RWPE2 (cell line): ENCODE results near the gene THSD4.

Experiments used
- ATAC-seq: fragments of 200-7000 bp; cut with Tn5 transposase; 3 replicates; pipeline ENCODE4 v1.9.1; 2021; ENCODE audit warnings: low read depth
- DNase-seq: peaks from one replicate; pipeline ENCODE4 v3.0.0-alpha.2; 2020; ENCODE audit warnings: low spot score
- H3K27ac ChIP-seq: fragments of 450-650 bp; 2 replicates; pipeline ENCODE4 v1.5.1; 2017; ENCODE audit warnings: mild to moderate bottlenecking; ENCODE audit not compliant: poor library complexity, severe bottlenecking
- H3K27me3 ChIP-seq: fragments of 250-450 bp; sonication (Bioruptor Pico); 2 replicates; pipeline ENCODE4 v1.5.1; 2021; ENCODE audit warnings: mild to moderate bottlenecking, moderate library complexity; ENCODE audit not compliant: insufficient read depth, poor library complexity, severe bottlenecking
- H3K36me3 ChIP-seq: fragments of 250-450 bp; sonication (Bioruptor Pico); 2 replicates; pipeline ENCODE4 v1.5.1; 2020; ENCODE audit warnings: low read depth, mild to moderate bottlenecking, moderate library complexity
- H3K4me1 ChIP-seq: fragments of 250-450 bp; sonication (Bioruptor Pico); 2 replicates; pipeline ENCODE4 v1.5.1; 2021; ENCODE audit warnings: mild to moderate bottlenecking, moderate library complexity; ENCODE audit not compliant: insufficient read depth, poor library complexity, severe bottlenecking
- H3K4me3 ChIP-seq: fragments of 250-450 bp; sonication (Bioruptor Pico); 2 replicates; pipeline ENCODE4 v1.5.1; 2021; ENCODE audit warnings: mild to moderate bottlenecking, moderate library complexity; ENCODE audit not compliant: severe bottlenecking
- H3K9me3 ChIP-seq: fragments of 250-450 bp; sonication (Bioruptor Pico); 2 replicates; pipeline ENCODE4 v1.5.1; 2021; ENCODE audit warnings: mild to moderate bottlenecking, moderate library complexity; ENCODE audit not compliant: severe bottlenecking
- TF ChIP-seq, protein P1 (sequence below): fragments of 450-650 bp; IDR thresholded peaks from one replicate; pipeline ENCODE4 v1.5.1; 2017; ENCODE audit warnings: mild to moderate bottlenecking, moderate library complexity; ENCODE audit not compliant: poor library complexity, severe bottlenecking

The THSD4 gene

DNA sequence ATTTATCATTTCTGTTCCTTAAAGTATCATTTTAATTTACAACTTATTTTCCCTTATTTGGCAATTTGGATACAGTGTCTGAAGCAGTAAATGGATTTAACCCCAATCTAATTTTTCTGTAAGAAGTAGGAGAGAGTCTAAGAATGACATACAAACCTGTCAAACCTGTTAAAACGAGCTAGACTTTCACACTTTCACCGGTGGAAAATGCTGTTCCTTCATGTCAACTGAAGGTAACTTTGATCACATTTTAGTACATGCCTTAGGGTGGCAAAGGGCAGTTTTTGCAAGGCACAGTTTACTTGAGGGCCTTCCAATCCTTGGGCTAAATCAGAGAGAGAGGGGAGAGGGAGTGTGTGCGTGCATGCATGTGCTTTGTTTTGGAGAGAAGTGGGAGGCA lies 221.4 kb downstream of the THSD4 start:
- ATAC-seq (no peak; the same call in 2 of the 3 replicates), DNase-seq (no peak)
- Histone ChIP-seq H3K4me1 (peaks cover 40% of the 10 kb centered on the region), H3K27me3 (no peaks in the 10 kb centered on the region), H3K4me3 (no peak overlapping the region), H3K9me3 (no peaks in the 10 kb centered on the region), H3K27ac (peak overlapping the region; percentile 86), H3K36me3 (peaks cover 39% of the 10 kb centered on the region)
- TF ChIP-seq, protein P1, sequence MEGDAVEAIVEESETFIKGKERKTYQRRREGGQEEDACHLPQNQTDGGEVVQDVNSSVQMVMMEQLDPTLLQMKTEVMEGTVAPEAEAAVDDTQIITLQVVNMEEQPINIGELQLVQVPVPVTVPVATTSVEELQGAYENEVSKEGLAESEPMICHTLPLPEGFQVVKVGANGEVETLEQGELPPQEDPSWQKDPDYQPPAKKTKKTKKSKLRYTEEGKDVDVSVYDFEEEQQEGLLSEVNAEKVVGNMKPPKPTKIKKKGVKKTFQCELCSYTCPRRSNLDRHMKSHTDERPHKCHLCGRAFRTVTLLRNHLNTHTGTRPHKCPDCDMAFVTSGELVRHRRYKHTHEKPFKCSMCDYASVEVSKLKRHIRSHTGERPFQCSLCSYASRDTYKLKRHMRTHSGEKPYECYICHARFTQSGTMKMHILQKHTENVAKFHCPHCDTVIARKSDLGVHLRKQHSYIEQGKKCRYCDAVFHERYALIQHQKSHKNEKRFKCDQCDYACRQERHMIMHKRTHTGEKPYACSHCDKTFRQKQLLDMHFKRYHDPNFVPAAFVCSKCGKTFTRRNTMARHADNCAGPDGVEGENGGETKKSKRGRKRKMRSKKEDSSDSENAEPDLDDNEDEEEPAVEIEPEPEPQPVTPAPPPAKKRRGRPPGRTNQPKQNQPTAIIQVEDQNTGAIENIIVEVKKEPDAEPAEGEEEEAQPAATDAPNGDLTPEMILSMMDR: no peak

DNA sequence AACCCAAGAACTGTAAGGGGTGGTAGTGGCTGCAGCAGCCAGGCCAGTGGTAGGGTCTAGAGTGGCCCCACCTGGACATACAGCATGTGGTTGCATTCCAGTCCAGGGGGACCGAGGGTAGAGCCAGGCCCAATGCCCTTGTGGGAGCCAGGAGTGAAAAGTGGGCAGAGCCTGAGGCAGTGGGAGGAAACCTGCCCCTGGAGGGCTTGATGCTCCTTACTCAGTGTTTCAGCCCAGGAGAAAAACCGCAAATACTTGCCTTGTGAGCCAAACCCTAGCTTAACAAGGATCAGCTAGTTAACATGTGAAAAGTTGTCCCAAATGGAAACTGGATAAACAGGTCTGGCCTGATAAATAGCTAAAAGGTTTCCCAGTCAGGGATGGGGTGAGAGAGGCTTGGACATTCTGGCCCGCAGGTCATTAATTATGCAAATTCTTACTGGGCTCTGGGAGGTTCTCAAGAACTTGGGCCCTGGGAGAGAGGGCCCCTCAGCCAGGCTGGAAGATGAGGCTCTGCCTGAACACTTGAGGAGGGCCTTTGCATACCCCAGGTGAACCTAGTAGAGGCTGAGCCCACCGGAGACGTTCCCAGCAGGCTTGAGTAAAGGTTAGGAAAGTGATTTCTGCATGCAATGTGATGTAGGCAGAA lies 222.1 kb downstream of the THSD4 start:
- TF ChIP-seq, protein P1: peak; percentile 10
- ATAC-seq (peak; percentile 98), DNase-seq (peak; percentile 89)
- Histone ChIP-seq H3K27me3 (no peaks in the 10 kb centered on the region), H3K4me3 (no peak overlapping the region), H3K9me3 (no peaks in the 10 kb centered on the region), H3K36me3 (peaks cover 37% of the 10 kb centered on the region), H3K27ac (peak overlapping the region; percentile 86), H3K4me1 (peaks cover 40% of the 10 kb centered on the region)

DNA sequence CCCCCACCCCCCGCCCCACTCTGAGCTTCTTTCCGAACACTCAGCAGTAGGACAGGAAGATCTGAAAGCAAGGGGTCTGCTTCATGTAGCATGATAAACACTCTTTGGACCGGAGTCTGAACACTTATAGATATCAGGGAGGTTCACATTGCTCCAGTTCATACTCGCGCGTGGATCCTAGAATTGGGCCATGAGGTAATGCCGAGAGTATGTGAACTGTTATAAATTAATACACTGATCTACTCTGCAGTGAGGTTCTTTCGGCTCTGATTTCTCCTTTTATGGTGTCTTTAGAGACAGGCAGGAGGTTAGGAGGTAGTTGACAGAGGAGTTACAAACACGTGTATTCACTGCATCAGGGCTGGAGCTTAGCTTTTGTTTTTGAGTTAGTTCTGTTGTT lies 223.0 kb downstream of the THSD4 start:
- Histone ChIP-seq H3K36me3 (peaks cover 35% of the 10 kb centered on the region), H3K9me3 (no peaks in the 10 kb centered on the region), H3K27me3 (no peaks in the 10 kb centered on the region), H3K27ac (peak overlapping the region; percentile 86), H3K4me3 (no peak overlapping the region), H3K4me1 (peaks cover 40% of the 10 kb centered on the region)
- DNase-seq (no peak), ATAC-seq (no peak)
- TF ChIP-seq, protein P1: no peak

DNA sequence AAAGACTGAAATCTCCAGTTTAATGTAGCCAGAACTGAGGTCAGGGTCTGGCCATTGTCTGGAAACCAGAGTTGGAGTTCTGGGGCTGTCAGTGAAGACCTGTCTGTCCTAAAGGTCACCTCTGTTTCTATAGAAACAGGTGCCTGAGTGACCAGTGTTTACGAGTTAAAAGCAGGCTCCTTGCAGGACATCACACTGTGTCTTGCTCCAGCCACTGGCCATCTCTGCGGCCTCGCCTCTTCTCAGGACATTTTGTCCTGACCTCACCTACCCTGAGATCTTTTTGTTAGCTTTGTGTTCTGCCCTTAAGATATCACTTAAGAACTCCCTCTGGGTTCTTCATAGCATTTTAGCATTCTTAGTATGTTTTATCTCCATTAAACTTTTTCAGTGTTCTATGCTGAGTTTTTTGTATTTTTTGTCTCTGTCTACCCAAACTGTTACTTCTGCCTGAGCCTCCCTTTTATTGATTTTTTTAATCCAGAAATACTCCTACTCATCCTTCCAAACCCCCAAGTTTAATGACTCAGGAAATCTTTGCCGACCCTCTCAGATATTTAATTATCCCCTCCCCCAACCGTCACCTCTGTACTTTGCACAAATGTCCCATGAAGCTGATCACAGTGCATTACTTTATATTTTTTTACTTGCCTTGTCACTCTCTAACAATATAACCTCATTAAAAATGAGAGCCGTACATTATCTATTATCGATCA lies 223.7 kb downstream of the THSD4 start:
- Histone ChIP-seq H3K4me3 (no peak overlapping the region), H3K27me3 (no peaks in the 10 kb centered on the region)

More for the DNA sequence above, 223.7 kb downstream of the THSD4 start:
- ATAC-seq (no peak), DNase-seq (no peak)
- Histone ChIP-seq H3K4me1 (peaks cover 35% of the 10 kb centered on the region), H3K27ac (peak overlapping the region; percentile 86), H3K36me3 (peaks cover 31% of the 10 kb centered on the region), H3K9me3 (no peaks in the 10 kb centered on the region)
- TF ChIP-seq, protein P1: no peak
